PC-3 (cell line): ENCODE measurements around the gene RBM6. TPM values are rescaled to one million over a fixed set of nuclear protein-coding genes. Genes with fewer than 3 reads are reported as not detected.
A peak's percentile ranks its signal among the peaks of the same experiment; 100 is the strongest.

Experiments used
- ATAC-seq: fragments of 200-7000 bp; cut with Tn5 transposase; 2 replicates; pipeline ENCODE4 v1.9.1; 2020; ENCODE audit warnings: mild to moderate bottlenecking, moderate library complexity
- BruUV-seq: library from RNA; stranded (reverse); fragments of 400-500 nt; replicated peaks from 2 replicates; lab custom pipeline; 2021; lab: Mats Ljungman, UMichigan
- CTCF ChIA-PET: fragments of 300-600 bp; sonication (Branson Sonifier 250); formaldehyde crosslinking; loops from one replicate; lab custom pipeline; 2022; ENCODE audit warnings: antibody characterized with exemption; lab: Charles Lee
- POLR2A ChIA-PET: fragments of 300-600 bp; sonication (Branson Sonifier 250); formaldehyde crosslinking; loops from one replicate; lab custom pipeline; 2022; ENCODE audit warnings: antibody characterized with exemption; ENCODE audit not compliant: unreplicated experiment; lab: Charles Lee
- DNase-seq: peaks from one replicate; pipeline ENCODE4 v3.0.0-alpha.2; 2015
- H2AFZ ChIP-seq: fragments of 300-600 bp; sonication (generic); 2 replicates; pipeline ENCODE4 v1.6.0; 2016; ENCODE audit warnings: antibody characterized with exemption, low read length
- H3F3A ChIP-seq: fragments of 300-600 bp; sonication (generic); one replicate; pipeline ENCODE4 v1.6.0; 2017; ENCODE audit warnings: antibody characterized with exemption, low read length, control low read depth, mild to moderate bottlenecking; ENCODE audit not compliant: unreplicated experiment
- H3K27ac ChIP-seq: fragments of 300-600 bp; sonication (generic); 2 replicates; pipeline ENCODE4 v1.5.1; 2016; ENCODE audit warnings: mild to moderate bottlenecking, low read length
- H3K27me3 ChIP-seq: fragments of 300-600 bp; sonication (generic); 2 replicates; pipeline ENCODE4 v1.6.1; 2016; ENCODE audit warnings: low read length, mixed read lengths
- H3K36me3 ChIP-seq: fragments of 300-600 bp; sonication (generic); 2 replicates; pipeline ENCODE4 v1.6.1; 2016; ENCODE audit warnings: low read depth, mixed run types, low read length, mixed read lengths
- H3K4me1 ChIP-seq: fragments of 300-600 bp; sonication (generic); 2 replicates; pipeline ENCODE4 v1.5.1; 2016; ENCODE audit warnings: low read length; ENCODE audit not compliant: insufficient read depth
- H3K4me2 ChIP-seq: fragments of 300-600 bp; sonication (generic); 2 replicates; pipeline ENCODE4 v1.6.0; 2016; ENCODE audit warnings: low read length
- H3K4me3 ChIP-seq: fragments of 300-600 bp; sonication (generic); 2 replicates; pipeline ENCODE4 v1.5.1; 2016; ENCODE audit warnings: mild to moderate bottlenecking, low read length, mixed read lengths
- H3K79me2 ChIP-seq: fragments of 300-600 bp; sonication (generic); 2 replicates; pipeline ENCODE4 v1.6.1; 2017; ENCODE audit warnings: low read length, mixed read lengths
- H3K9ac ChIP-seq: fragments of 300-600 bp; sonication (generic); 2 replicates; pipeline ENCODE4 v1.6.0; 2016; ENCODE audit warnings: mild to moderate bottlenecking, low read length
- H3K9me2 ChIP-seq: fragments of 300-600 bp; sonication (generic); replicated peaks from 2 replicates; pipeline ENCODE4 v1.6.1; 2016; ENCODE audit warnings: mixed run types, low read length, mixed read lengths
- H3K9me3 ChIP-seq: fragments of 300-600 bp; sonication (generic); 2 replicates; pipeline ENCODE4 v1.6.1; 2016; ENCODE audit warnings: low read length, mixed read lengths
- H4K20me1 ChIP-seq: fragments of 300-600 bp; sonication (generic); 2 replicates; pipeline ENCODE4 v1.6.1; 2016; ENCODE audit warnings: low read length, mixed read lengths
- EZH2 ChIP-seq: fragments of 300-600 bp; sonication (generic); IDR thresholded peaks from one replicate; pipeline ENCODE4 v1.6.1; 2017; ENCODE audit warnings: antibody characterized with exemption, mild to moderate bottlenecking, low read length; ENCODE audit not compliant: unreplicated experiment
- EZH2phosphoT487 ChIP-seq: fragments of 300-600 bp; sonication (generic); IDR thresholded peaks from 2 replicates; pipeline ENCODE4 v1.6.1; 2018; ENCODE audit warnings: mild to moderate bottlenecking, antibody characterized with exemption, low read length, borderline replicate concordance
- intact Hi-C: fragments of 100-400 bp; cut with micrococcal nuclease; formaldehyde crosslinking; loops from 2 replicates; pipeline ENCODE4 v1.9.0; 2023
- total RNA-seq: library from RNA; depleted of rRNA; stranded (reverse); fragments of >200 nt; gene quantifications from 2 replicates; pipeline ENCODE4 v1.2.3, GENCODE V29; 2014
- TF ChIP-seq, protein P1 (sequence below): fragments of 300-600 bp; sonication (generic); conservative IDR thresholded peaks from 2 replicates; pipeline ENCODE4 v1.5.1; 2017; ENCODE audit warnings: antibody characterized with exemption, low read depth, mild to moderate bottlenecking, low read length

Gene RBM6
- total RNA-seq, 1 experiment from 2014 or later = 64.6 TPM

- peak overlapping the region; percentile 91 for H3K4me3 ChIP-seq
- TF ChIP-seq EZH2phosphoT487 (no peak), EZH2 (no peak)
- TF ChIP-seq, protein P1, sequence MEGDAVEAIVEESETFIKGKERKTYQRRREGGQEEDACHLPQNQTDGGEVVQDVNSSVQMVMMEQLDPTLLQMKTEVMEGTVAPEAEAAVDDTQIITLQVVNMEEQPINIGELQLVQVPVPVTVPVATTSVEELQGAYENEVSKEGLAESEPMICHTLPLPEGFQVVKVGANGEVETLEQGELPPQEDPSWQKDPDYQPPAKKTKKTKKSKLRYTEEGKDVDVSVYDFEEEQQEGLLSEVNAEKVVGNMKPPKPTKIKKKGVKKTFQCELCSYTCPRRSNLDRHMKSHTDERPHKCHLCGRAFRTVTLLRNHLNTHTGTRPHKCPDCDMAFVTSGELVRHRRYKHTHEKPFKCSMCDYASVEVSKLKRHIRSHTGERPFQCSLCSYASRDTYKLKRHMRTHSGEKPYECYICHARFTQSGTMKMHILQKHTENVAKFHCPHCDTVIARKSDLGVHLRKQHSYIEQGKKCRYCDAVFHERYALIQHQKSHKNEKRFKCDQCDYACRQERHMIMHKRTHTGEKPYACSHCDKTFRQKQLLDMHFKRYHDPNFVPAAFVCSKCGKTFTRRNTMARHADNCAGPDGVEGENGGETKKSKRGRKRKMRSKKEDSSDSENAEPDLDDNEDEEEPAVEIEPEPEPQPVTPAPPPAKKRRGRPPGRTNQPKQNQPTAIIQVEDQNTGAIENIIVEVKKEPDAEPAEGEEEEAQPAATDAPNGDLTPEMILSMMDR = no peak
- BruUV-seq = TSS peak; percentile 71
- POLR2A ChIA-PET = interaction anchor here (1.0 to 1.6 kb wide), 3 partner anchors 10 to 34 kb away, joined by 3 to 9 read pairs (median 5); partner anchors contain the start of gene MON1A
- no peaks in the 10 kb centered on the region for H3K9me2 ChIP-seq
- ATAC-seq = no peak
- H3K36me3 ChIP-seq = 0 out of 2 replicates have a peak, but pooled peaks cover 3% of the 10 kb centered on the region
- H3K4me2 ChIP-seq = peak overlapping the region; percentile 96
- no peaks in the 10 kb centered on the region for H3F3A ChIP-seq
- H3K27me3 ChIP-seq = no peaks in the 10 kb centered on the region
- intact Hi-C loops = loop anchor here (1.0 kb wide), 1 partner anchor 11 kb away; the partner anchor contains the start of gene MON1A
- no peak for DNase-seq
- H3K9me3 ChIP-seq = no peaks in the 10 kb centered on the region
- CTCF ChIA-PET = interaction anchor here (0.7 kb wide), 1 partner anchor 292 kb away, joined by 20 read pairs; no protein-coding TSS in a partner anchor
- peak overlapping the region; percentile 84 for H3K9ac ChIP-seq
- H3K79me2 ChIP-seq = peaks cover 54% of the 10 kb centered on the region
- H2AFZ ChIP-seq = peak overlapping the region; percentile 81
- H3K4me1 ChIP-seq = peaks cover 4% of the 10 kb centered on the region
- H4K20me1 ChIP-seq = peaks cover 18% of the 10 kb centered on the region
- H3K27ac ChIP-seq = peak overlapping the region; percentile 82
These were observed 808 bp downstream of the RBM6 start for GRCh38 chr3:49940667-49941249.

DNA sequence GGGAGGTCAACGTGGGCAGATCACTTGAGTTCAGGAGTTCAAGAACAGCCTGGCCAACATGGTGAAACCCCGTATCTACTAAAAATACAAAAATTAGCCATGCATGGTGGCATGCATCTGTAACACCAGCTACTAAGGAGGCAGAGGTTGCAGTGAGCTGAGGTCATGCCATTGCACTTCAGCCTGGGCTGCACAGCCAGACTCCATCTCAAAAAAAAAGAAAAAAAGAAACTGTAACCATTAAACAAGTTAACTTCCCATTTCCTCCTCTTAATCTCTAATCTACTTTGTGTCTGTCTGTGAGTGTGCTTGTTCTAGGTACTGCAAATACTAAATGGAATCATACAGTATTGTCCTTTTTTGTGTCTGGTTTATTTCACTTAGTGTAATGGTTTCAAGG is 2.7 kb downstream of the RBM6 start:
- intact Hi-C loops = no loop called here
- H3K36me3 ChIP-seq = 0 out of 2 replicates have a peak, but pooled peaks cover 3% of the 10 kb centered on the region

GRCh38 chr3:49952924-49953323 is 13.0 kb downstream of the RBM6 start:
- CTCF ChIA-PET = no interaction called here

More for the DNA sequence above, 2.7 kb downstream of the RBM6 start:
- Histone ChIP-seq H2AFZ (no peak overlapping the region), H3K9ac (no peak overlapping the region), H3F3A (no peaks in the 10 kb centered on the region), H3K9me3 (no peaks in the 10 kb centered on the region), H3K27ac (no peak overlapping the region), H3K4me3 (no peak overlapping the region), H3K27me3 (no peaks in the 10 kb centered on the region), H3K4me2 (no peak overlapping the region), H3K79me2 (peaks cover 73% of the 10 kb centered on the region), H3K9me2 (no peaks in the 10 kb centered on the region), H4K20me1 (peaks cover 18% of the 10 kb centered on the region), H3K4me1 (peaks cover 4% of the 10 kb centered on the region)
- ATAC-seq (no peak), DNase-seq (no peak)
- CTCF ChIA-PET = no interaction called here
- TF ChIP-seq, protein P1 = no peak
- POLR2A ChIA-PET = no interaction called here
- BruUV-seq = no TSS peak

More at GRCh38 chr3:49952924-49953323, 13.0 kb downstream of the RBM6 start:
- 0 out of 2 replicates have a peak, but pooled peaks cover 5% of the 10 kb centered on the region for H3K4me1 ChIP-seq
- POLR2A ChIA-PET = no interaction called here
- no TSS peak for BruUV-seq
- no peaks in the 10 kb centered on the region for H3K9me2 ChIP-seq
- H3K27ac ChIP-seq = no peak overlapping the region
- peaks cover 13% of the 10 kb centered on the region; the same call in 1 of the 2 replicates for H4K20me1 ChIP-seq
- no peak overlapping the region for H3K4me2 ChIP-seq
- H3K9me3 ChIP-seq = no peaks in the 10 kb centered on the region
- ATAC-seq (no peak), DNase-seq (no peak)
- no peaks in the 10 kb centered on the region for H3K27me3 ChIP-seq
- no peak overlapping the region for H3K9ac ChIP-seq
- H3K36me3 ChIP-seq = no peaks in the 10 kb centered on the region
- no peaks in the 10 kb centered on the region for H3F3A ChIP-seq
- H3K79me2 ChIP-seq = peaks cover 95% of the 10 kb centered on the region
- H3K4me3 ChIP-seq = no peak overlapping the region
- TF ChIP-seq EZH2phosphoT487 = no peak
- TF ChIP-seq, protein P1 = no peak
- TF ChIP-seq EZH2 = no peak
- intact Hi-C loops = no loop called here
- H2AFZ ChIP-seq = no peak overlapping the region
